GM19023 (cell line): ENCODE results near the gene GP1BB.

Experiments used
- ATAC-seq: cut with Tn5 transposase; IDR thresholded peaks from one replicate; pipeline ENCODE4 v1.9.1; 2021; ENCODE audit warnings: mild to moderate bottlenecking, moderate library complexity; ENCODE audit not compliant: unreplicated experiment

Gene GP1BB

GRCh38 chr22:19764636-19765476, 41.5 kb downstream of the GP1BB start:
- ATAC-seq, result no peak

- no peak for ATAC-seq
Observed at GRCh38 chr22:19765477-19766239, 42.3 kb downstream of the GP1BB start.

GRCh38 chr22:19766240-19766510, 42.8 kb downstream of the GP1BB start:
- no peak for ATAC-seq

- ATAC-seq, result no peak
Observed at GRCh38 chr22:19766511-19767426, 43.4 kb downstream of the GP1BB start.

GRCh38 chr22:19767427-19768341, 44.3 kb downstream of the GP1BB start:
- ATAC-seq, result no peak

GRCh38 chr22:19769393-19769715, 46.0 kb downstream of the GP1BB start:
- ATAC-seq, result no peak

GRCh38 chr22:19770349-19771220, 47.2 kb downstream of the GP1BB start:
- ATAC-seq, result no peak

GRCh38 chr22:19772422-19772672, 49.0 kb downstream of the GP1BB start:
- no peak for ATAC-seq

- no peak for ATAC-seq
Observed at GRCh38 chr22:19772673-19773469, 49.5 kb downstream of the GP1BB start.

GRCh38 chr22:19773470-19774040, 50.2 kb downstream of the GP1BB start:
- no peak for ATAC-seq
